ENCODE data around the gene KLHL5. TPM values are rescaled to one million over a fixed set of nuclear protein-coding genes. Genes with fewer than 3 reads are reported as not detected.
A peak's percentile ranks its signal among the peaks of the same experiment; 100 is the strongest.

KLHL5 gene
- total and polyA plus RNA-seq, 2 of the 4 experiments (the other 2 are of a cell fraction): 58.8 to 97.7 TPM

GRCh38 chr4:39062770-39063097 lies 702 bp downstream of the KLHL5 start:
- no peaks in the 10 kb centered on the region for H3K27me3 ChIP-seq (ENCODE audit: control insufficient read depth, insufficient read depth, low read length)
- dilution Hi-C loops (cut with HindIII; ENCODE audit: low sequenced_read_pairs, unreplicated experiment) (no loop called here), in situ Hi-C loops (cut with MboI; ENCODE audit: low sequenced_read_pairs) (no loop called here), intact Hi-C loops (cut with micrococcal nuclease) (loop anchor here (5.0 kb wide), 1 partner anchor 35 kb away; no protein-coding TSS in a partner anchor)
- no TSS peak for BruUV-seq (replicated peaks)
- WGBS, 2 experiments (ENCODE audit: extremely low coverage in 2 of 2, insufficient read length in 1 of 2): no CpG with 5 or more reads among the region's 4 CpGs
- POLR2A ChIA-PET (ENCODE audit: unreplicated experiment): no interaction called here
- H3K4ac ChIP-seq (ENCODE audit: low read depth, low read length): no peak overlapping the region
- no peak overlapping the region for H3K27ac ChIP-seq (ENCODE audit: insufficient read depth, low read length)
- H2BK5ac ChIP-seq (ENCODE audit: low read depth, low read length, poor library complexity, severe bottlenecking): no peak overlapping the region
- H3K36me3 ChIP-seq (ENCODE audit: control insufficient read depth, insufficient read depth, low read length): peaks cover 6% of the 10 kb centered on the region; the same call in 1 of the 2 replicates
- ATAC-seq (ENCODE audit: low read depth) (no peak), DNase-seq (no peak)
- H3K18ac ChIP-seq (ENCODE audit: low read depth, low read length): no peak overlapping the region
- no peak overlapping the region for H3K56ac ChIP-seq (ENCODE audit: extremely low read depth, insufficient read depth, low read length)
- H3K23ac ChIP-seq (ENCODE audit: low read depth, low read length): 0 out of 2 replicates have a peak overlapping the region, but pooled peaks have one; percentile 5
- no peak overlapping the region for H2AK9ac ChIP-seq (replicated peaks; ENCODE audit: low read depth, low read length, poor library complexity)
- H3K9me3 ChIP-seq (ENCODE audit: control insufficient read depth, insufficient read depth, low read length): no peaks in the 10 kb centered on the region
- H4K20me1 ChIP-seq (ENCODE audit: insufficient read depth, low read length): peaks cover 78% of the 10 kb centered on the region
- H3K9me1 ChIP-seq (ENCODE audit: insufficient read depth, low read length): peaks cover 12% of the 10 kb centered on the region
- no peak overlapping the region for H2AFZ ChIP-seq (replicated peaks; ENCODE audit: low read length, poor library complexity)
- H4K8ac ChIP-seq (ENCODE audit: low read depth in 2 of 2, low read length in 2 of 2): no peak overlapping the region
- H3K4me1 ChIP-seq (ENCODE audit: control insufficient read depth, insufficient read depth, low read length): peaks cover 6% of the 10 kb centered on the region
- no peak overlapping the region for H2BK15ac ChIP-seq (ENCODE audit: low read depth, low read length)
- peak overlapping the region; percentile 31; the same call in 1 of the 2 replicates for H3K14ac ChIP-seq (replicated peaks; ENCODE audit: low read depth, low read length)
- H4K5ac ChIP-seq (ENCODE audit: low read depth, low read length): no peak overlapping the region
- H3K4me2 ChIP-seq (ENCODE audit: low read depth, low read length): no peak overlapping the region
- no peak overlapping the region for H4K91ac ChIP-seq (ENCODE audit: insufficient read depth, low read depth, low read length)
- no peak for TF ChIP-seq RFX5 (IDR thresholded peaks at IDR 0.05; ENCODE audit: low read depth, low read length)
- no peak for TF ChIP-seq NFE2L2 (IDR thresholded peaks at IDR 0.05; ENCODE audit: low read depth, low read length)
- no peak for TF ChIP-seq CHD1 (IDR thresholded peaks at IDR 0.05; ENCODE audit: low read depth, low read length)
- no peak for TF ChIP-seq MAZ (IDR thresholded peaks at IDR 0.05; ENCODE audit: borderline replicate concordance, low read depth, low read length)
- no peak for TF ChIP-seq CEBPB (IDR thresholded peaks at IDR 0.05; ENCODE audit: low read depth, low read length)
- TF ChIP-seq RAD21 (IDR thresholded peaks at IDR 0.05; ENCODE audit: low read length): no peak
- TF ChIP-seq MAFK (IDR thresholded peaks at IDR 0.05; ENCODE audit: low read depth, low read length): no peak
- no peak for TF ChIP-seq SMC3 (IDR thresholded peaks at IDR 0.05; ENCODE audit: low read depth, low read length)
- TF ChIP-seq POLR2A (IDR thresholded peaks at IDR 0.05; ENCODE audit: low read depth, low read length): no peak
- no peak for TF ChIP-seq BHLHE40 (IDR thresholded peaks at IDR 0.05; ENCODE audit: low read depth, low read length)
- no peak for TF ChIP-seq MXI1 (IDR thresholded peaks at IDR 0.05; ENCODE audit: borderline replicate concordance, low read depth, low read length)
- no peak for TF ChIP-seq RCOR1 (IDR thresholded peaks at IDR 0.05; ENCODE audit: insufficient replicate concordance, low read length)
- TF ChIP-seq FOS (IDR thresholded peaks at IDR 0.05; ENCODE audit: low read depth, low read length): no peak
- no peak for TF ChIP-seq USF2 (IDR thresholded peaks at IDR 0.05; ENCODE audit: low read depth, low read length)
- H3K9ac ChIP-seq (ENCODE audit: low read depth, low read length): no peak overlapping the region
- H2BK120ac ChIP-seq (ENCODE audit: low read depth, low read length): no peak overlapping the region
- no peak overlapping the region for H3K4me3 ChIP-seq (ENCODE audit: insufficient read depth, low read depth, low read length)
- H3K79me1 ChIP-seq (ENCODE audit: low read depth in 1 of 2, low read length in 2 of 2): peaks cover 19 to 52% of the 10 kb centered on the region in 2 experiments; a peak in 3 of 4 replicates
- CTCF ChIA-PET: interaction anchor here (0.5 kb wide), 1 partner anchor 342 kb away, joined by 3 read pairs; no protein-coding TSS in a partner anchor
- H2AK5ac ChIP-seq (ENCODE audit: low read depth, low read length): no peak overlapping the region
- no peak overlapping the region for H2BK20ac ChIP-seq (ENCODE audit: low read depth, low read length)

Data from IMR-90 (cell line).